OCI-LY7 (cell line): Measurements from ENCODE around the gene MYLK. TPM values are rescaled to one million over a fixed set of nuclear protein-coding genes. Genes with fewer than 3 reads are reported as not detected.

Source experiments
- BruUV-seq: library from RNA; stranded (reverse); fragments of 400-500 nt; replicated peaks from 2 replicates; lab custom pipeline; 2021; lab: Mats Ljungman, UMichigan
- CTCF ChIA-PET: fragments of 300-600 bp; sonication (Branson Sonifier 250); formaldehyde crosslinking; loops from one replicate; lab custom pipeline; 2022; ENCODE audit warnings: antibody characterized with exemption; ENCODE audit not compliant: unreplicated experiment; lab: Charles Lee
- POLR2A ChIA-PET: fragments of 300-600 bp; sonication (Branson Sonifier 250); formaldehyde crosslinking; loops from one replicate; lab custom pipeline; 2022; ENCODE audit warnings: antibody characterized with exemption; lab: Charles Lee
- DNase-seq: peaks from one replicate; pipeline ENCODE4 v3.0.0-alpha.2; 2015; ENCODE audit warnings: low spot score
- H2AFZ ChIP-seq: fragments of 200-600 bp; sonication (generic), shearing (Covaris generic); 2 replicates; pipeline ENCODE4 v1.6.1; 2014; ENCODE audit warnings: mild to moderate bottlenecking, antibody characterized with exemption, low read length, moderate library complexity
- H3K27ac ChIP-seq: fragments of 200-600 bp; sonication (generic); 2 replicates; pipeline ENCODE4 v1.5.1; 2014; ENCODE audit warnings: mixed run types, low read depth, mild to moderate bottlenecking, moderate library complexity, low read length, inconsistent platforms; ENCODE audit not compliant: poor library complexity, severe bottlenecking
- H3K36me3 ChIP-seq: fragments of 200-600 bp; sonication (generic); 2 replicates; pipeline ENCODE4 v1.6.1; 2014; ENCODE audit warnings: mild to moderate bottlenecking, antibody characterized with exemption, low read length, moderate library complexity, mixed read lengths; ENCODE audit not compliant: insufficient read depth
- H3K4me1 ChIP-seq: fragments of 200-600 bp; sonication (generic); 2 replicates; pipeline ENCODE4 v1.5.1; 2014; ENCODE audit warnings: mild to moderate bottlenecking, low read length; ENCODE audit not compliant: insufficient read depth, poor library complexity, severe bottlenecking
- H3K4me2 ChIP-seq: fragments of 200-600 bp; sonication (generic); 2 replicates; pipeline ENCODE4 v1.6.1; 2014; ENCODE audit warnings: mild to moderate bottlenecking, low read length
- H3K4me3 ChIP-seq: fragments of 200-600 bp; sonication (generic); 2 replicates; pipeline ENCODE4 v1.5.1; 2014; ENCODE audit warnings: mild to moderate bottlenecking, low read depth, low read length; ENCODE audit not compliant: poor library complexity, severe bottlenecking
- H3K79me2 ChIP-seq: fragments of 200-600 bp; sonication (generic); 2 replicates; pipeline ENCODE4 v1.6.1; 2016; ENCODE audit warnings: low read depth, mild to moderate bottlenecking, low read length, moderate library complexity, mixed read lengths; ENCODE audit not compliant: insufficient read depth
- H3K9me2 ChIP-seq: fragments of 200-600 bp; sonication (generic); 2 replicates; pipeline ENCODE4 v1.6.1; 2016; ENCODE audit warnings: mild to moderate bottlenecking, low read length, mixed read lengths; ENCODE audit not compliant: insufficient read depth
- H3K9me3 ChIP-seq: fragments of 200-600 bp; sonication (generic); 2 replicates; pipeline ENCODE4 v1.6.1; 2014; ENCODE audit warnings: mild to moderate bottlenecking, mixed run types, low read length, mixed read lengths
- H4K20me1 ChIP-seq: fragments of 200-600 bp; sonication (generic); 2 replicates; pipeline ENCODE4 v1.6.1; 2014; ENCODE audit warnings: mild to moderate bottlenecking, antibody characterized with exemption, low read length, moderate library complexity, mixed read lengths; ENCODE audit not compliant: insufficient read depth
- EZH2phosphoT487 ChIP-seq: fragments of 200-600 bp; sonication (generic); IDR thresholded peaks from 2 replicates; pipeline ENCODE4 v1.6.1; 2018; ENCODE audit warnings: low read depth, borderline replicate concordance, mild to moderate bottlenecking, mixed run types, antibody characterized with exemption, low read length, moderate library complexity, mixed read lengths
- intact Hi-C: fragments of 100-400 bp; cut with micrococcal nuclease; formaldehyde crosslinking; loops from one replicate; pipeline ENCODE4 v1.10.0; 2022; ENCODE audit not compliant: unreplicated experiment
- total RNA-seq, 2 experiments: library from RNA; depleted of rRNA in 1 of 2; stranded (reverse); fragments of >200 nt in 1 of 2; shearing (Covaris generic) in 1 of 2; gene quantifications; 2 replicates each; pipeline ENCODE4 v1.2.3, GENCODE V29; 2014 to 2022
- TF ChIP-seq, protein P1 (sequence below): fragments of 200-600 bp; sonication (generic); conservative IDR thresholded peaks from 2 replicates; pipeline ENCODE4 v1.5.1; 2014; ENCODE audit warnings: mild to moderate bottlenecking, antibody characterized with exemption, low read length, moderate library complexity, mixed read lengths

MYLK gene
- total RNA-seq, 2 experiments from 2014 or later: not detected

DNA sequence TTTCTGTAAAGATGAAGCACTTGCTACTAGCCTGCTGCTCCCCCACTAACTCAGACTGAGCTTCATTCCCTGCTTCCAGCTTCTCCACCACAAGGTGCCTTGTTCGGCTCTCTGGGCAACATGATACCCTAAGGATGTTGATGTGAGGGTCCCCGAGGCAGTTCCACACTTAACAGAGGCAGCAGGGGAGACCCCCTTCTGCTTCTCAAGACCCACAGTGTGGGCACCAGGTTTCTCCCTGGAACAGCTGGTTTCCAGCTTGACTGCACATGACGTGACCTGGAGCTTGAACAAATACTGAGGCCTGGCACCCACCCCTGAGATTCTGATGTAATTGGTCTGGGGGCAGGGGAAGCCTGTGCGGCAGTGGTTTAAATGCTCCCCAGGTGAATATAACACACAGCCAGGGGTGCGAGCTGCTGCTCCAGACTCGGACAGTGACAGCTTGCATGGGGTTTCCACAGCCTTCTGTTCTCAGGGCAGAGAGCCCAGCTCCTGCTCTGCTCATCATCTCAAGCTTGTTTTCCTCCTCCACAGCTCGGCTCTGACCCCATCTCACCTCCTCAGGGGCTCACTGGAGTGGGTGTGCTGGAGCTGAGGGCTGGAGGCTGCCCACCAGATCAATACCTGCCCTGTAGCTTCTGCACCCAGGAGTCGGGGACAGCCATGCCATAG is 204.3 kb downstream of the MYLK start:
- no TSS peak for BruUV-seq
- no peaks in the 10 kb centered on the region for H3K36me3 ChIP-seq
- no peaks in the 10 kb centered on the region for H3K9me3 ChIP-seq
- no peak for DNase-seq
- no peaks in the 10 kb centered on the region for H3K79me2 ChIP-seq
- ChIA-PET CTCF (no interaction called here), POLR2A (interaction anchor here (0.6 kb wide), 1 partner anchor 25 kb away, joined by 3 read pairs; no protein-coding TSS in a partner anchor)
- no peak overlapping the region for H3K4me2 ChIP-seq
- TF ChIP-seq, protein P1, sequence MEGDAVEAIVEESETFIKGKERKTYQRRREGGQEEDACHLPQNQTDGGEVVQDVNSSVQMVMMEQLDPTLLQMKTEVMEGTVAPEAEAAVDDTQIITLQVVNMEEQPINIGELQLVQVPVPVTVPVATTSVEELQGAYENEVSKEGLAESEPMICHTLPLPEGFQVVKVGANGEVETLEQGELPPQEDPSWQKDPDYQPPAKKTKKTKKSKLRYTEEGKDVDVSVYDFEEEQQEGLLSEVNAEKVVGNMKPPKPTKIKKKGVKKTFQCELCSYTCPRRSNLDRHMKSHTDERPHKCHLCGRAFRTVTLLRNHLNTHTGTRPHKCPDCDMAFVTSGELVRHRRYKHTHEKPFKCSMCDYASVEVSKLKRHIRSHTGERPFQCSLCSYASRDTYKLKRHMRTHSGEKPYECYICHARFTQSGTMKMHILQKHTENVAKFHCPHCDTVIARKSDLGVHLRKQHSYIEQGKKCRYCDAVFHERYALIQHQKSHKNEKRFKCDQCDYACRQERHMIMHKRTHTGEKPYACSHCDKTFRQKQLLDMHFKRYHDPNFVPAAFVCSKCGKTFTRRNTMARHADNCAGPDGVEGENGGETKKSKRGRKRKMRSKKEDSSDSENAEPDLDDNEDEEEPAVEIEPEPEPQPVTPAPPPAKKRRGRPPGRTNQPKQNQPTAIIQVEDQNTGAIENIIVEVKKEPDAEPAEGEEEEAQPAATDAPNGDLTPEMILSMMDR: no peak
- TF ChIP-seq EZH2phosphoT487: no peak
- intact Hi-C loops: no loop called here
- no peak overlapping the region for H2AFZ ChIP-seq
- H3K4me3 ChIP-seq: no peak overlapping the region
- no peaks in the 10 kb centered on the region for H3K9me2 ChIP-seq
- H4K20me1 ChIP-seq: no peaks in the 10 kb centered on the region
- H3K27ac ChIP-seq: no peak overlapping the region
- H3K4me1 ChIP-seq: no peaks in the 10 kb centered on the region

- intact Hi-C loops: no loop called here
- no peak for DNase-seq
- TF ChIP-seq, protein P1: no peak
- no peak for TF ChIP-seq EZH2phosphoT487
- Histone ChIP-seq H2AFZ (no peak overlapping the region), H3K79me2 (no peaks in the 10 kb centered on the region), H3K4me1 (no peaks in the 10 kb centered on the region), H3K9me2 (no peaks in the 10 kb centered on the region), H3K27ac (no peak overlapping the region), H3K9me3 (no peaks in the 10 kb centered on the region), H4K20me1 (no peaks in the 10 kb centered on the region), H3K4me2 (no peak overlapping the region), H3K4me3 (no peak overlapping the region), H3K36me3 (no peaks in the 10 kb centered on the region)
- ChIA-PET CTCF (no interaction called here), POLR2A (no interaction called here)
- BruUV-seq: no TSS peak
Measured at GRCh38 chr3:123678108-123678511, 206.0 kb downstream of the MYLK start.

DNA sequence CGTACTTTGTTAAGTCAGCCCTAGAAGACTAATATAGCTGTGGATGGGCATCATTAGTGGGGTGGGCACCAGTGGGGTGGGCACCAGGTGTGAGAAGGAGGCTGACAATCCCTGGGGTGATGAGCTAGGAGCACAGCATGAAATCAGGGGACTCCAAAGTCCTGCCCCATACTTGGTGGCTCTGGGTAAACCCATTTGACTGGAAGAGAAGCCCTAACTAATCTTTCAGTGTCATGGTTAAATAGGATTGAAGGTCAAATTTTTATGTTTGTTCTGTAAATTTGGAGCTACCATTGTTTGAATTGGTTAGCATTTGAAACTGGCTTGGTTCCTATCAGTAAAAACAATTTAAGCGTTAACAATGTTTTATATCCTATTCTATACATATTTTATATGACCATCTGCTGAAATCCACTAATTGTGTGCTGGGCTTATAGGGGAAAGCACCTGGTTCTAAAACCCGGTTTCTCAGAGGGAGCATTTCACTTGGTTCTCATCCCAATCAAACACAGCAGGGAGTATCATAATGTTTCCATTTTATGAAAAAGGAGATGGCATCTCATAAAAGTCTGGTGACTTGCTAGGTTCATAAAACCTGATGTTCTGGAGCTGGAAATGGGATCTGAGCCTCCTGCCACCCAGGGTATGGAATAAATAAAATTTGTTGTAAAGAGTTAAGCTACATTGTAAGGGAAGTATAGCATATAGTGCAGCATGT is 211.5 kb downstream of the MYLK start:
- TF ChIP-seq EZH2phosphoT487: no peak
- TF ChIP-seq, protein P1: no peak
- CTCF ChIA-PET: no interaction called here
- POLR2A ChIA-PET: interaction anchor here (2.0 kb wide), 1 partner anchor 13 kb away, joined by 7 read pairs; no protein-coding TSS in a partner anchor

More for the DNA sequence above, 211.5 kb downstream of the MYLK start:
- H3K4me1 ChIP-seq: no peaks in the 10 kb centered on the region
- no peak overlapping the region for H3K4me2 ChIP-seq
- no peak overlapping the region for H2AFZ ChIP-seq
- H3K79me2 ChIP-seq: no peaks in the 10 kb centered on the region
- no peaks in the 10 kb centered on the region for H3K9me2 ChIP-seq
- no peak overlapping the region for H3K4me3 ChIP-seq
- DNase-seq: no peak
- no peak overlapping the region for H3K27ac ChIP-seq
- BruUV-seq: no TSS peak
- intact Hi-C loops: no loop called here
- H4K20me1 ChIP-seq: no peaks in the 10 kb centered on the region
- H3K9me3 ChIP-seq: no peaks in the 10 kb centered on the region
- H3K36me3 ChIP-seq: no peaks in the 10 kb centered on the region
